Measurements from ENCODE around the gene DPRX. TPM values are rescaled to one million over a fixed set of nuclear protein-coding genes. Genes with fewer than 3 reads are reported as not detected.

Gene DPRX
- total RNA-seq, 1 experiment from 2014 or later: not detected

GRCh38 chr19:53626976-53627375 lies 4.8 kb upstream of the DPRX start:
- ChIA-PET CTCF (no interaction called here), POLR2A (ENCODE audit: unreplicated experiment) (no interaction called here)
- no peaks in the 10 kb centered on the region for H3K27me3 ChIP-seq (ENCODE audit: insufficient read depth, low read depth)
- H3K36me3 ChIP-seq (ENCODE audit: low read depth): no peaks in the 10 kb centered on the region
- H3K9me2 ChIP-seq (ENCODE audit: insufficient read depth): no peaks in the 10 kb centered on the region
- no TSS peak for BruUV-seq (replicated peaks)
- H3K4me2 ChIP-seq: no peak overlapping the region
- no peaks in the 10 kb centered on the region for H4K20me1 ChIP-seq (ENCODE audit: insufficient read depth)
- DNase-seq: no peak
- intact Hi-C loops (cut with micrococcal nuclease; ENCODE audit: unreplicated experiment): no loop called here
- TF ChIP-seq, protein P1, sequence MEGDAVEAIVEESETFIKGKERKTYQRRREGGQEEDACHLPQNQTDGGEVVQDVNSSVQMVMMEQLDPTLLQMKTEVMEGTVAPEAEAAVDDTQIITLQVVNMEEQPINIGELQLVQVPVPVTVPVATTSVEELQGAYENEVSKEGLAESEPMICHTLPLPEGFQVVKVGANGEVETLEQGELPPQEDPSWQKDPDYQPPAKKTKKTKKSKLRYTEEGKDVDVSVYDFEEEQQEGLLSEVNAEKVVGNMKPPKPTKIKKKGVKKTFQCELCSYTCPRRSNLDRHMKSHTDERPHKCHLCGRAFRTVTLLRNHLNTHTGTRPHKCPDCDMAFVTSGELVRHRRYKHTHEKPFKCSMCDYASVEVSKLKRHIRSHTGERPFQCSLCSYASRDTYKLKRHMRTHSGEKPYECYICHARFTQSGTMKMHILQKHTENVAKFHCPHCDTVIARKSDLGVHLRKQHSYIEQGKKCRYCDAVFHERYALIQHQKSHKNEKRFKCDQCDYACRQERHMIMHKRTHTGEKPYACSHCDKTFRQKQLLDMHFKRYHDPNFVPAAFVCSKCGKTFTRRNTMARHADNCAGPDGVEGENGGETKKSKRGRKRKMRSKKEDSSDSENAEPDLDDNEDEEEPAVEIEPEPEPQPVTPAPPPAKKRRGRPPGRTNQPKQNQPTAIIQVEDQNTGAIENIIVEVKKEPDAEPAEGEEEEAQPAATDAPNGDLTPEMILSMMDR (conservative IDR thresholded peaks at IDR 0.05): no peak
- TF ChIP-seq EZH2 (IDR thresholded peaks at IDR 0.05; ENCODE audit: low read depth): no peak
- peaks cover 8% of the 10 kb centered on the region for H3F3A ChIP-seq (ENCODE audit: insufficient read depth, low read depth)
- H3K4me1 ChIP-seq (replicated peaks; ENCODE audit: insufficient read depth): peaks cover 9% of the 10 kb centered on the region
- no peaks in the 10 kb centered on the region for H3K9me3 ChIP-seq (ENCODE audit: insufficient read depth, low read depth)
- H3K27ac ChIP-seq: no peak overlapping the region
- H2AFZ ChIP-seq: no peak overlapping the region
- no peaks in the 10 kb centered on the region for H3K79me2 ChIP-seq (ENCODE audit: low read depth)
- H3K4me3 ChIP-seq: no peak overlapping the region

GRCh38 chr19:53634768-53635167 lies 3.0 kb downstream of the DPRX start:
- H4K20me1 ChIP-seq (ENCODE audit: insufficient read depth): no peaks in the 10 kb centered on the region
- H3K4me2 ChIP-seq: no peak overlapping the region
- no peaks in the 10 kb centered on the region for H3K79me2 ChIP-seq (ENCODE audit: low read depth)
- no peak for DNase-seq
- H3K4me1 ChIP-seq (replicated peaks; ENCODE audit: insufficient read depth): no peaks in the 10 kb centered on the region
- no peaks in the 10 kb centered on the region for H3K27me3 ChIP-seq (ENCODE audit: insufficient read depth, low read depth)
- H3K9me3 ChIP-seq (ENCODE audit: insufficient read depth, low read depth): no peaks in the 10 kb centered on the region
- CTCF ChIA-PET: no interaction called here
- no peaks in the 10 kb centered on the region for H3K9me2 ChIP-seq (ENCODE audit: insufficient read depth)
- no peaks in the 10 kb centered on the region for H3K36me3 ChIP-seq (ENCODE audit: low read depth)
- no TSS peak for BruUV-seq (replicated peaks)
- H3F3A ChIP-seq (ENCODE audit: insufficient read depth, low read depth): no peaks in the 10 kb centered on the region
- intact Hi-C loops (cut with micrococcal nuclease; ENCODE audit: unreplicated experiment): no loop called here
- H3K4me3 ChIP-seq: no peak overlapping the region
- no peak overlapping the region for H2AFZ ChIP-seq
- TF ChIP-seq, protein P1 (conservative IDR thresholded peaks at IDR 0.05): no peak
- H3K27ac ChIP-seq: no peak overlapping the region
- POLR2A ChIA-PET (ENCODE audit: unreplicated experiment): no interaction called here

DNA sequence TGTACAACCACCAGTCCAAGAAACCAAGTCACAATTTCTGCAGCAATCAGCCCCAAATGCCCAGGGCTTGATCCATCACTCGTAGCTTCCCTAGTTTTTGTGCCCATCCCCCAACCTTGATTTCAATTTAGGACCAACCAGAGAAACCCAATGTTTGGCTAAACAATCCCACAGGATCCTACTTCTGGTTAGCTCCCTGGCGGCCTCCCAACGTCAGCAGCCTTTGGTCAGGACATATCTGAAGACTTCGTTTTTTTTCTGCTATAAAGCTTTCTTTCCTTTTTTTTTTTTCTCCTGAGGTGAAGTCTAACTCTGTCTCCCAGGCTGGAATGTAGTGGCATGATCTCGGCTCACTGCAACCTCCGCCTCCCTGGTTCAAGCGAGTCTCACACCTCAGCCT lies 7.7 kb downstream of the DPRX start:
- Histone ChIP-seq H3K4me3 (no peak overlapping the region), H3K27me3 (ENCODE audit: insufficient read depth, low read depth) (no peaks in the 10 kb centered on the region), H3K36me3 (ENCODE audit: low read depth) (no peaks in the 10 kb centered on the region), H3K9me2 (ENCODE audit: insufficient read depth) (no peaks in the 10 kb centered on the region), H3K27ac (no peak overlapping the region), H4K20me1 (ENCODE audit: insufficient read depth) (no peaks in the 10 kb centered on the region), H3K4me2 (no peak overlapping the region), H3K9me3 (ENCODE audit: insufficient read depth, low read depth) (no peaks in the 10 kb centered on the region), H2AFZ (no peak overlapping the region), H3F3A (ENCODE audit: insufficient read depth, low read depth) (no peaks in the 10 kb centered on the region), H3K79me2 (ENCODE audit: low read depth) (no peaks in the 10 kb centered on the region), H3K4me1 (replicated peaks; ENCODE audit: insufficient read depth) (no peaks in the 10 kb centered on the region)
- no peak for DNase-seq
- BruUV-seq (replicated peaks): no TSS peak
- ChIA-PET POLR2A (ENCODE audit: unreplicated experiment) (no interaction called here), CTCF (no interaction called here)
- intact Hi-C loops (cut with micrococcal nuclease; ENCODE audit: unreplicated experiment): no loop called here
- TF ChIP-seq, protein P1 (conservative IDR thresholded peaks at IDR 0.05): no peak
- TF ChIP-seq EZH2 (IDR thresholded peaks at IDR 0.05; ENCODE audit: low read depth): no peak
